SU-DHL-6 (cell line): ENCODE measurements around the gene CPPED1.

Experiments used
- CTCF ChIP-seq: fragments of 200-600 bp; sonication (generic); IDR thresholded peaks from one replicate; pipeline ENCODE4 v1.5.1; 2017; ENCODE audit warnings: antibody characterized with exemption, mild to moderate bottlenecking, low read length, moderate library complexity; ENCODE audit not compliant: insufficient read depth, poor library complexity, severe bottlenecking
- EZH2phosphoT487 ChIP-seq: fragments of 200-600 bp; sonication (generic), shearing (Covaris generic); conservative IDR thresholded peaks from 2 replicates; pipeline ENCODE4 v1.6.1; 2018; ENCODE audit warnings: mild to moderate bottlenecking, antibody characterized with exemption, low read length, moderate library complexity, mixed read lengths

DNA sequence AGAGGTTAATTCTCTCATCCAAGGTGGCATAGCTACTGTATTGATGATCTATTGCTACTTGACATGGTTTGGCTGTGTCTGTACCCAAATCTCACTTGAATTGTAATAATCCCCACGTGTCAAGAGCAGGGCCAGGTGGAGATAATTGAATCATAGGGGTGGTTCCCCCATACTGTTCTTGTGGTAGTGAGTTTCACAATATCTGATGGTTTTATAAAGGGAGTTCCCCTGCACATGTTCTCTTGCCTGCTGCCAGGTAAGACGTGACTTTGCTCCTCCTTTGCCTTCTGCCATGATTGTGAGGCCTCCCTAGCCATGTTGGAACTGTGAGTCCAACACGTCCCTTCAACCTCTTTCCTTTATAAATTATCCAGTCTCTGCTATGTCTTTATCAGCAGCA, 22.9 kb upstream of the CPPED1 start:
- TF ChIP-seq CTCF (no peak), EZH2phosphoT487 (no peak)
